ENCODE measurements around the gene FHOD3.
"Not testable (repeated sequence)": the region's sequence is repeated elsewhere in the genome, so short reads cannot be mapped to it uniquely, and the experiment has no call there.

The FHOD3 gene

GRCh38 chr18:36352384-36352783, 54.9 kb downstream of the FHOD3 start:
- no peak for DNase-seq

GRCh38 chr18:36354989-36355388, 57.5 kb downstream of the FHOD3 start:
- DNase-seq, result no peak

DNA sequence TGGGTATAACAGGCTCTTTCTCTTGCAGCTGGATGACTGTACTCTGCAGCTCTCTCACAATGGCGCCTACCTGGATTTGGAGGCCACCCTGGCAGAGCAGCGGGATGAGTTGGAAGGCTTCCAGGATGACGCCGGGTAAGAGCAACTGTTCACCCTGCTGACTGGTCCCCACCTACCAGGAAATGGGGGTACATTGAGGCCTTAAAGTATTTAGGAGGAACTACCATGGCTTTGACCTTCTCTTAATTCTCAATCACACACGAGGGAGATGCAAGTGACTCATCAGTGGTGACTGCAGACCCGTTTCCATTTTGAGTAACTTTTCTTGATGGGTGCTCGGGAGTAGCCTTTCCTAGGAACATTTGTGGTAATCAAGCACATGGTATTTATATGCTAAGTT, 58.0 kb downstream of the FHOD3 start:
- no peak for DNase-seq

GRCh38 chr18:36356741-36357140, 59.2 kb downstream of the FHOD3 start:
- not testable (repeated sequence) for DNase-seq

- no peak for DNase-seq
These were observed 60.6 kb downstream of the FHOD3 start for GRCh38 chr18:36358141-36358540.

DNA sequence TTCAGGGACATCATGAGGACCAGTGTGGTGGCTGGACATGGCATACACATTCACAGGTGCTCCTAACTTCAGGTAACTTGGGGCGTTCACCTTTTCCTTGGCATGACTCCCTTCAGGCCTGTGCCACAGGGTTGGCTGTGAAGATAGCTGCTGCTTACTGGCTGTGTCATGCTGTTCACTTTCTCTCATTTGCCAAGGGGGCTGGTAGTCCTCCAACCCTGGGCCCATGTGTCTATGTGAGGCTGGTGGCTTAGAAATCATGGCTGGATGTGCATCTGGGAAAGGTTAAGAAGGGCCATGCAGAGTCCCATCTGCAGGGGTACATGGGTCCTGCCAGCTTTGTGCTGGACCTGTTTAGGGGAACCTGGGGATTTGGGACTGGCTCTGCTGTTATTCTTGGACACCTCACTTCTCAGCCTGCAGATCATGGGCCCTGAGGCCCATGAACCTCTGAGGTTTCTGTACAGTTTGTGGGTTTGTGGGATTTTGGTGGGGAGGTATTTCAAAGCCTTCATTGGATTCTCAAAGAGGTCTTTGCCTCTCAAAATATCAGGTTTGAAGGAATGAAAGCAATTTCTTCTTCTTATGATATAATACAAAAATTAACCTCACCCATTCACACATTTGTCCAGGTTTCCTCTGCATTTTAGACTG, 62.9 kb downstream of the FHOD3 start:
- DNase-seq, result no peak

- no peak for DNase-seq
These were observed 67.6 kb downstream of the FHOD3 start for GRCh38 chr18:36364911-36365624.

DNA sequence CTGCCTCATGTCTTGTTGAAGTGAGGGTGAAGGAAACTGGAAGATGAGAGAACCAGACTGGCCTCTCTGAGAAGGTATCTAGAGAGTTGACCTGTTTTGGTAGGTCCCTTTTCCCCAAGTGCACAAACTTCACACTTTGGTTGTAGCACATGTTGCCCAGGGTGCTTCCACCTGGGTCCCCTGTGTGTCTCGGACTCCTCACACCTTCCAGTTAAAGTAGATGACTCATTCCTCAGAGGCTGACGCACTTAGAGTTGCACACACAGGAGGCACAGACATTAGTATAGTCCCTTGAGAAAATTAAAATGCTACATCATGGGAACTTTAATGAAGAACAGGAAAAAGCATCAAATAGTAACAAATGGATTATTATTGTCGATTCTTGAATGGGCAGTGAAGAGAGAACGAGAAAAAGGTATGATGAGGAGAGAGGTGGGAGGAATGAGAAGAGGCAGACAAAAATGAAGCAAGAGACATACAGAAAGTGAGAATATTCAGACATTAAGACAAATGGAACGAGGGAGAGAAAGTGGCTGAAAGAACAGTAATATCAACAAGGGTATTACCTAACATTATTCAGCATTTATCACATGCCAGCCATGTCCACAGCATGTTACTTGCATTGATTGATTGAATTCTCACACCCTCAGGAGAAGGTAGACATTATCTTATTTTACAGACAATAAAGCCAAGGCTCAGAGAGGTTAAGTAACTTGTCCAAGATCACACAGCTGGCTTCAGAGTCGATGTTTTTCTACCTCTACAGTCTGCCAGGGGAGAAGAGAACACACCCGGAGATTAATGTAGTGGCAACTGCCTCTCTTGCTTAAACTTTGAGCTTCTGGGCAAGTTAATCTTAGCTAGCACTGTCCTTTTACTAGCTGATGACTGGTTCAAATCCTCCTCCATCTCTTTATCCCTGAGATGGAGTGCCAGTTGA, 68.6 kb downstream of the FHOD3 start:
- DNase-seq, result no peak

GRCh38 chr18:36366994-36367839, 69.7 kb downstream of the FHOD3 start:
- DNase-seq, result no peak

- DNase-seq, result no peak
These were observed 71.4 kb downstream of the FHOD3 start for GRCh38 chr18:36368889-36369288.

DNA sequence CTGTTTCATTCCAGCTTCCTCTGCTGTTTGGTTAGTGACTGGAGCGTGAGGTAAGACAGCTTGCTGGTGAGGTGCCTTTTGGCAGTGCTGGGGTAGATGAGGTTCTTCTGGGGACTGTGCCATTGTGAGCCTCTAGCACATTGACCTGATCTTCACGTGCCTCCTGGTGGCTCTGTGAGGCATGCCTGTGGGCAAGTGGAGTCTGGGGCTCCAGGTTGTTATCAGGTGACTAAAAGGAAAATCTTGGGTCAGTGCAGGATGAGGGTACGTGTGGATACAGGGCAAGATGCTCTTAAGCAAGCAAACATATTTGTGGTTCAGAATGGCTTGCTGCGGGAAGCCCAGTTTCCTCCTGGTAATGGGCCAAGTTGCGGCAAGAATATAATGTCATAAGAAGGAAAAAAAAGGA, 75.4 kb downstream of the FHOD3 start:
- no peak for DNase-seq

GRCh38 chr18:36374262-36374661, 76.7 kb downstream of the FHOD3 start:
- DNase-seq, result no peak

DNA sequence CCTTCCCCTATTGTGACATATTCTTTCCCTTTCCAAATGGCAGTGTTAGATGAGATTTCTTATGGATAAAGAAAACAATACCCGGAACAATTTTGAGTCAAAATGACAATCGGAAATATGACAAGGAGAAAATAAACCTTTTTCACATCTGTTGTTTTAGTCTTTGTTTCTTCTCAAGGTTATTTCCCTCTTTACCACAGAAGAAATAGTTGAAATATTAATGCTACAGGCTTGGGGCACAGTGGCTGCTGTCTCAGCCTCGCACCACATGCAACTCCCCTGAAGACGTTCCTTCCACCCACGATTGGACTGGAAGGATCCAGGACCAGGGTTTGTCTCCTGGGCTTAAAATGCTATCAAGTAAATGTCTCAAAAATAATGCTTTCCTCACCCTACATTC, 77.6 kb downstream of the FHOD3 start:
- no peak for DNase-seq

GRCh38 chr18:36376361-36376760, 78.8 kb downstream of the FHOD3 start:
- no peak for DNase-seq

GRCh38 chr18:36377626-36378025, 80.1 kb downstream of the FHOD3 start:
- DNase-seq, result no peak

- DNase-seq, result no peak
These were observed 80.7 kb downstream of the FHOD3 start for GRCh38 chr18:36378205-36378604.

- no peak for DNase-seq
These were observed 82.0 kb downstream of the FHOD3 start for GRCh38 chr18:36379435-36379984.

GRCh38 chr18:36380173-36380827, 82.8 kb downstream of the FHOD3 start:
- no peak for DNase-seq

- DNase-seq, result no peak
These were observed 83.6 kb downstream of the FHOD3 start for GRCh38 chr18:36381075-36381474.

DNA sequence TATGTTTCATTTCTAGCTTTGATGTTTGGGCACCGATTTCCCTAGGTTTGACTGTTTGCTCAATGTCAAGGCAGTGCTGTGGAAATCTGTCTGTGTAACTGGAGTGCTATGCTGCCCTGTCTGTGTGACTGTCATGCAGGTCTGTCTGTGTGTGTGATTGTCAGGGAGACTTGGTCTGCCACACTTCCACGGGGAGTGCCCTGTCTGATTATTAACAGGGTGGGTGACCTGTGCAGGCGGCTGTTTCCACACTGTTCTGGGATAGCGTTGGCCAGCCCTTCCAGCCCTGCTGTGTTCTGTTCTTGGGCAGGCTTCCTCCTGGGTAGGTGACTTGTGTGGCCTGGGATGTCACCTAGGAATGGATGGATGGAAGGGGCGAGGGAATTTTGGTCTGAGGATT, 85.3 kb downstream of the FHOD3 start:
- no peak for DNase-seq

DNA sequence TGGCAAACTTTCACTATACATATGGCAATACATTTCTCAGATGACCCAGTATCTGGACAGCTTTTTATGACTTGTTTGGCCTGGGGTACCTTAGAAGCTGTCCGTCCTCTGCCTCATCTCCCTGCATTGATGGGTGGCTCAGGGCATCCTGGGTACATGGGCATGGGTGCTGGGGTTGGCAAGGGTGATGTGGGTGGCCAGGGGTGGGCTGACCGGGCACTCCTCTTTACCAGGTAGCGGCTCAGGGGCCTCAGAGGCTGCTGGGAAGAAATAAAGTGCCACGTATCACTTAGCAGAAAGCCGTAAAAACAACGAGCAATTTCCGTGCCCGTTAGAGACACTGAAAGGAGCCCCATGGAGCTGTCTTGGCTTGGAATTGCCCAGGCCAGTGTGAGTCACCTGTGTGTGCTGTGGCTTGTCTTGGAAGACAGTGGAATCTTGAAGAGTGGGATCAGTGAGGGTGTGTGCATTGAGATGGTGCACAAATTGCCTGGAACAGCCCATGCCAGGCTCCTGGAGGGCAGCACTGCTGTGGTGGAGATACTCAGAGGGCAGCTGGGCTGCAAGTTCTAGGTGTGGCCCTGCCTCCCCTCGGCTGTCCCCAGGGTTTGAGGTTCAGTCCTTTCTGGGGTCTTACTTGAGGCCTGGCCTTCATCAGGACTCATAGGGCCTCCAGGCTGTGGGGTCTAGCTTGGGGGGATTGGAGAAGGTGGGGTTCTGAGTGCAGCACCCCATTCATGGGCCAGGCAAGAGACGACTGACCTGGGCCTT, 88.8 kb downstream of the FHOD3 start:
- DNase-seq, result no peak

All from activated effector memory CD4-positive, alpha-beta T cell treated with Interleukin-2 at 50 U/mL for 16 hours (primary cell).